ENCODE results near the gene PPP2R5A. TPM values are rescaled to one million over a fixed set of nuclear protein-coding genes. Genes with fewer than 3 reads are reported as not detected.
A peak's percentile ranks its signal among the peaks of the same experiment; 100 is the strongest.

The PPP2R5A gene
- total RNA-seq, 1 experiment from 2014 or later: 22.0 TPM

DNA sequence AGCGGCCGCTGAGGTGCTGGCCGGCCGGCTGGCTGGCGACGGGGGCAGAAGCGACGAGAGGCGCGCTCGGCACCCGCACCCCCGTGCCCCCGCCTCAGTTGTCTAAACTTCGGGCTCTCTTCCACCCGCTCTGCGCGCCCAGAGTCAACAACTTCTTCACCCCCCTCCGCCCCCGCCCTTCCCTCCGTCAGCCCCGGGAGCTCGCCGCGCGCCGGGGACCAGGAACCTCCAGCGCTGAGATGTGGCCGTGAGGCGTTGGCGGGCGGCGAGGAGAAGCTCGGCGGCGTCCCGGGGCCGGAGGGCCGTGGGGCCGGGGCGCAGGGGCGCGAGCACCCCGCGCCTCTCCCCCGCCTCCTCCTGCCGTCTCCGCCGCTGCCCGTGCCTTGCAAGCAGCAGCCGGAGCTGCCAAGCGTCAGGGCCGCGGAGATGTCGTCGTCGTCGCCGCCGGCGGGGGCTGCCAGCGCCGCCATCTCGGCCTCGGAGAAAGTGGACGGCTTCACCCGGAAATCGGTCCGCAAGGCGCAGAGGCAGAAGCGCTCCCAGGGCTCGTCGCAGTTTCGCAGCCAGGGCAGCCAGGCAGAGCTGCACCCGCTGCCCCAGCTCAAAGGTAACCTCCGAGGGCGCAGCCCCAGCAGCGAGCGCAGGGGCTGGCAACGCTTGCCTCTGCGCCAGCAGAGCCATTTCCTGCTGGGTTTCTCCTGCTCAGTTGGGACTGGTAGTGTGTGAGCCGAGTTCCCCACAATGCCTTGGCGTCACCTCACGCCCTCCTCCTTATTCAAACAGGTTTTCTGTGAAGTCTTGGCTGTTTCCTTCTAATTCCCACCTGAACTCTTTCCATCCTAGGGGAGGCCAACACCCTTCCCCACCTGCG, 710 bp downstream of the PPP2R5A start:
- TF ChIP-seq, protein P1, sequence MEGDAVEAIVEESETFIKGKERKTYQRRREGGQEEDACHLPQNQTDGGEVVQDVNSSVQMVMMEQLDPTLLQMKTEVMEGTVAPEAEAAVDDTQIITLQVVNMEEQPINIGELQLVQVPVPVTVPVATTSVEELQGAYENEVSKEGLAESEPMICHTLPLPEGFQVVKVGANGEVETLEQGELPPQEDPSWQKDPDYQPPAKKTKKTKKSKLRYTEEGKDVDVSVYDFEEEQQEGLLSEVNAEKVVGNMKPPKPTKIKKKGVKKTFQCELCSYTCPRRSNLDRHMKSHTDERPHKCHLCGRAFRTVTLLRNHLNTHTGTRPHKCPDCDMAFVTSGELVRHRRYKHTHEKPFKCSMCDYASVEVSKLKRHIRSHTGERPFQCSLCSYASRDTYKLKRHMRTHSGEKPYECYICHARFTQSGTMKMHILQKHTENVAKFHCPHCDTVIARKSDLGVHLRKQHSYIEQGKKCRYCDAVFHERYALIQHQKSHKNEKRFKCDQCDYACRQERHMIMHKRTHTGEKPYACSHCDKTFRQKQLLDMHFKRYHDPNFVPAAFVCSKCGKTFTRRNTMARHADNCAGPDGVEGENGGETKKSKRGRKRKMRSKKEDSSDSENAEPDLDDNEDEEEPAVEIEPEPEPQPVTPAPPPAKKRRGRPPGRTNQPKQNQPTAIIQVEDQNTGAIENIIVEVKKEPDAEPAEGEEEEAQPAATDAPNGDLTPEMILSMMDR (conservative IDR thresholded peaks at IDR 0.05): no peak
- Histone ChIP-seq H3K18ac (ENCODE audit: insufficient read length, low read depth, low read length) (peak overlapping the region; percentile 41), H3K4ac (ENCODE audit: low read depth, low read length) (no peak overlapping the region), H3K9ac (ENCODE audit: extremely low read depth, insufficient read length, low read length) (peak overlapping the region; percentile 67), H3K27ac (ENCODE audit: insufficient read length, low read depth, low read length) (no peak overlapping the region), H3K79me2 (ENCODE audit: insufficient read depth, low read length) (peaks cover 4% of the 10 kb centered on the region; the same call in 1 of the 2 replicates), H3K4me2 (ENCODE audit: insufficient read depth, insufficient read length, low read length) (peak overlapping the region; percentile 81), H2BK12ac (ENCODE audit: insufficient read length, low read depth, low read length) (no peak overlapping the region), H3K27me3 (ENCODE audit: insufficient read depth, low read length) (no peaks in the 10 kb centered on the region), H4K5ac (ENCODE audit: insufficient read length, low read depth, low read length) (no peak overlapping the region), H4K91ac (ENCODE audit: insufficient read length, low read depth, low read length) (no peak overlapping the region), H3K56ac (ENCODE audit: insufficient read length, low read depth, low read length) (no peak overlapping the region), H3K23me2 (ENCODE audit: insufficient read length, low read depth, low read length, poor library complexity, severe bottlenecking) (peaks cover 14% of the 10 kb centered on the region), H3K14ac (ENCODE audit: insufficient read depth, low read length) (peak overlapping the region; percentile 81), H2BK120ac (ENCODE audit: low read depth, low read length, poor library complexity, severe bottlenecking) (no peak overlapping the region), H4K20me1 (ENCODE audit: control insufficient read depth, insufficient read depth, insufficient read length) (no peaks in the 10 kb centered on the region), H2AFZ (ENCODE audit: low read length) (no peak overlapping the region), H2AK5ac (ENCODE audit: insufficient read length, low read length) (no peak overlapping the region), H4K8ac (replicated peaks; ENCODE audit: insufficient read length, low read depth, low read length) (no peak overlapping the region), H3K79me1 (ENCODE audit: insufficient read depth, low read depth, low read length, poor library complexity, severe bottlenecking) (no peaks in the 10 kb centered on the region), H2BK20ac (ENCODE audit: low read depth, low read length, poor library complexity, severe bottlenecking) (no peak overlapping the region), H2BK5ac (ENCODE audit: insufficient read length, low read length) (no peak overlapping the region), H3T11ph (ENCODE audit: low read length) (no peak overlapping the region), H3K23ac (ENCODE audit: insufficient read length, low read depth, low read length) (no peak overlapping the region), H2BK15ac (ENCODE audit: low read depth, low read length) (no peak overlapping the region), H3K9me3 (ENCODE audit: control insufficient read depth, low read depth, low read length) (no peaks in the 10 kb centered on the region), H3K4me1 (ENCODE audit: insufficient read depth, low read length) (no peaks in the 10 kb centered on the region; the same call in 1 of the 2 replicates)
- H3K9me3 Mint-ChIP-seq: peaks cover 3% of the 10 kb centered on the region in 2 experiments; a peak in 2 of 5 replicates
- no CpG with 5 or more reads among the region's 85 CpGs for WGBS (ENCODE audit: extremely low coverage, insufficient read length, low lambda C conversion rate)
- peaks cover 35 to 36% of the 10 kb centered on the region in 2 experiments for H3K4me1 Mint-ChIP-seq
- H3K4me3 Mint-ChIP-seq: peak overlapping the region; percentile 87 to 94
- DNase-seq: peak; percentile 62
- H3K27me3 Mint-ChIP-seq (ENCODE audit: low read depth): no peaks in the 10 kb centered on the region
- no peaks in the 10 kb centered on the region; a peak in 1 of 7 replicates for H3K36me3 Mint-ChIP-seq (ENCODE audit: insufficient read depth in 1 of 3, low read depth in 3 of 3)
- peak overlapping the region; percentile 66 to 95 (median 85); a peak in 5 of 7 replicates for H3K27ac Mint-ChIP-seq
